NCI-H748 treated with DMSO at 0.1 percent for 48 hours (cell line): ENCODE data around the gene RFX2.
A peak's percentile ranks its signal among the peaks of the same experiment; 100 is the strongest.
"Not testable (repeated sequence)": the region's sequence is repeated elsewhere in the genome, so short reads cannot be mapped to it uniquely, and the experiment has no call there.

Experiments
- DNase-seq: peaks from one replicate; lab custom pipeline; 2025; lab: John Stamatoyannopoulos, UW

RFX2 gene

DNA sequence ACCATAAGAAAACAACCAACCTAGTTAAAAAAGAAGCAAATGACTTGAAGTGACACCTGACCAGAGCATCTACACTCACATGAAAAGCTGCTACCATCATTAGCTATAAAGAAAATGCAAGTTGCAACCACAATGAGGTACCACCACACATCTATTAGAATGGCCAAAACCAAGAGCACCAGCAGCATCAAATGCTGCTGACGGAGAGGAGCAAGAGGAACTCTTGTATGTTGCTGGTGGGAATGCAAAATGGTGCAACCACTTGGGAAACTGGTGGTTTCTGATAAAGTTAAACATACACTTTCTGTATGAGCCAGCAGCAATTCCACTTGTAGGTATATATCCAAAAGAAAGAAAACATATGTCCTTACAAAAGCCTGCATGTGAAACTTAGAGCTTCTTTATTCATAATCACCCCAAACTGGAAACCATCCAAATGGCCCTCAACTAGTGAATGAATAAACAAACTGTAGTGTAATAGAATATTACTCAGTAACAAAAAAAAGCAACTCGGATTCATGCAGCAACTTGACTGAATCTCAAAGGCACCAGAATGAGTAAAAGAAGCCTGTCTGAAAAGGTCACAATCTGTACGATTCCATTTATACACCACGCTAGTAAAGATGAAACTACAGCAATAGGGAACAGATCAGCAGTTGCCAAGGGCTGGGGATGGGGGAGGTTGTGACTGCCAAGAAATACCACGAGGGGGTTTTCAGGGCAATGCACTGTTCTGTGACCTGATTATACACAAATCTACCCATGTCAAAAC, 71.5 kb downstream of the RFX2 start:
- DNase-seq: no peak

- DNase-seq: no peak
Observed at GRCh38 chr19:6035026-6035425, 75.3 kb downstream of the RFX2 start.

DNA sequence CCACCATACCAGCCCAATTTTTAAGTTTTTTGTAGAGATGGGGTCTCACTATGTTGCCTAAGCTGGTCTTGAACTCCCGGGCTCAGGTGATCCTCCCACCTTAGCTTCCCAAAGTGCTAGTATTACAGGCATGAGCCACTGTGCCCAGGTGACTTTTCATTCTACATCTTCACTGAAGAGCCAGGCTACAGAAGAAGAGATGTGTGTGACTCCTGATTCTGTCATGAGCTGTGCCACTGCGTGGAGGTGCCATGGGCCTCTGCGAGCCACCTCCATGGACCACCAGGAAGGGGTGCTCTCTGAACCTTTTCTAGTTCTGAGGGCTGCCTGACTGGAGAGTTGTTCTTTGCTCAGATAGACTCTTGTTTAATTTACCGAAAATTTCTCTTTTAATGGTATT, 75.8 kb downstream of the RFX2 start:
- no peak for DNase-seq

GRCh38 chr19:6033744-6034264, 76.5 kb downstream of the RFX2 start:
- no peak for DNase-seq

DNA sequence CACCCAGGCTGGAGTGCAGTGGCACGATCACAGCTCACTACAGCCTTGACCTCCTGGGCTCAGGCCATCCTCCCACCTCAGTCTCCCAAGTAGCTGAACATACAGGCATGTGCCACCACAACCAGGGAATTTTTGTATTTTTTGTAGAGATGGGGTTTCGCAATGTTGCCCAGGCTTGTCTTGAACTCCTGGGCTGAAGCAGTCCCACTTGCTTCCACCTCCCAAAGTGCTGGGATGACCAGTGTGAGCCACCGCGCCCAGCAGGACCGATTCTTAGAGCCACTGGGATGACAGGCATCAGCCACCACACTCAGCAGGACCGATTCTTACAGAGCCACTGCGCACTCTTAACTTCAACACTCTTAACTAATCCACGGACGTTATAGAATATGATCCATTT, 77.5 kb downstream of the RFX2 start:
- DNase-seq: no peak

DNA sequence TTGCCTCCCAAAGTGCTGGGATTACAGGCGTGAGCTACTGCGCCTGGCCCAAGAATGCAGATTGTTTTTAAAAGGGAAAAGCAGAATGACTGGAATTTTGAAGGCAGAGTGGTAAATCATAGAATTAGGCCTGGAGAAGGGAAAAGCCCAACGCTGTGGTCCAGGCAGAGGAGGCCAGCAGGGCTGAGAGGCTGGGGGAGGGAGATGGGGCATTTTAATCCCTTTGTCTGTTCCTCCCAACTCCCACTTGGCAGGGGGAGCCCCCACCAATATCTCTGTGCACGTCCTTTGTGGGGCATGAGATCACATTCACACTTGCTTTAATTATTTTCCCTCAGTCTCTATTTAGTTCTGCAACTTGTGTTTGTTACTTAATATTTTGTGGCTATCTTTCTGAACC, 77.9 kb downstream of the RFX2 start:
- no peak for DNase-seq

DNA sequence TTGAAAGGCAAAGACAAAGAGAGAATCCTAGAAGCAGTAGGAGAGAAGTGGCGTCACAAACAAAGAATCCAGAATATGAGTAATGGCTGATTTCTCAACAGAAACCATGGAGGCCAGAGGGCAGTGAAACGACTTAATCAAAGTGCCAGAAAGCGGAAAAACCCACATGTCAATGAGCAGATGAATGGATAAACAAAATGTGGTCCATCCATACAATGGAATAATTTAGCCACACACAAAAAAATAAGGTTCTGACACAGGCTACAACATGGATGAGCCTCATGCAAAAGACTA, 80.1 kb downstream of the RFX2 start:
- no peak for DNase-seq

GRCh38 chr19:6026390-6027227, 83.7 kb downstream of the RFX2 start:
- DNase-seq: no peak

- DNase-seq: not testable (repeated sequence)
Observed at GRCh38 chr19:6024756-6025155, 85.5 kb downstream of the RFX2 start.

- no peak for DNase-seq
Observed at GRCh38 chr19:6023936-6024335, 86.4 kb downstream of the RFX2 start.

DNA sequence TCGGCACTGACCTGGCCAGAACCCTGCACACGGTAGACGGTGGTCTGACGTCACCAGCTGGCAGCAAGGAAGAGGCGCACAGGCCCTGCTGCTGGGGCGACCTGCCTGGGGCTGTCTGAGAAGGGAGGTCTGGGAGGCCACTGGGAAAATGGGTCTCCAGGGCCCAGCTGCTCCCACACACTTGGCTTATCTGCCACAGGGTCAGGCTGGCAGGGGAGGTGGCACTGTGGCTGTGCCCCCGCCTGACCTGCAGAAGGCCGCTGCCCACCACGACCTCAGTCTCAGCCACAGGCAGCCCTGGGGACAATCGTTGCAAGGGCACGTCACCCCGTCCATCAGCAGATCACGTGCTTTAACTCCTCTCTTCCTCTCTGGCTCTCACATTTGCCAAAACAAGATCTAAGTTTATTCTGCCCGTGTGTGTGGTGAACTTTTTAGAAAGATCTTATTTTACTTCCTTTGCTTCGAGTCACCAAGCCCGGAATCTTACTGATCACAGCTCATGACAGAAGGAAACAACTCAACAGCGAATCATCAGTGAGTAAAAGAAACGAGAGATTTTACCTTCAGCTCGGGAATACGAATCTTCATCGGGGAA, 87.1 kb downstream of the RFX2 start:
- no peak for DNase-seq

DNA sequence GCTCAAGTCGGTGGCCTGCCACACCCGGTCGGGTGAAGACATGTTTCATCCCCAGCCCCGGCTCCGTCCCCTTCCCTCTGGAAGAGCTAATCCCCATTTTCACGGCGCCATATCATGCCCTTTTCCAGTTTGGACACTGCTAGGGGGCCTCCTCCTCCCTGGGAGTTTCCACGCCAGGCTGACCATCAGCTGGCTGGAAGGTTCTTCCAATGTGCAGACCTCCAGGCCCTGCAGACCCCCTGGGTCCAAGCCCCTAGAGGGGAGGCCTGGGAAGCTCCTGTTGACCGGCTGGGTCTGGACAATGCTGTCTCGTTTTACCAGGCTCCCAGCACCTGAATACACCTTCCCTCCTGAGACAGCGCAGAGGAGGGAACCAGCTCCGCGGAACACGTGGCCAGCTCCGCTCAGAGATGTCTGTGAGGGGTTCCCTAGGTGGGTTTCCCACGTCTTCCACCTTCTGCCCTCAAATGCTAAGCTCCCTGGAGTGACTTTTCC, 87.7 kb downstream of the RFX2 start:
- DNase-seq: no peak

DNA sequence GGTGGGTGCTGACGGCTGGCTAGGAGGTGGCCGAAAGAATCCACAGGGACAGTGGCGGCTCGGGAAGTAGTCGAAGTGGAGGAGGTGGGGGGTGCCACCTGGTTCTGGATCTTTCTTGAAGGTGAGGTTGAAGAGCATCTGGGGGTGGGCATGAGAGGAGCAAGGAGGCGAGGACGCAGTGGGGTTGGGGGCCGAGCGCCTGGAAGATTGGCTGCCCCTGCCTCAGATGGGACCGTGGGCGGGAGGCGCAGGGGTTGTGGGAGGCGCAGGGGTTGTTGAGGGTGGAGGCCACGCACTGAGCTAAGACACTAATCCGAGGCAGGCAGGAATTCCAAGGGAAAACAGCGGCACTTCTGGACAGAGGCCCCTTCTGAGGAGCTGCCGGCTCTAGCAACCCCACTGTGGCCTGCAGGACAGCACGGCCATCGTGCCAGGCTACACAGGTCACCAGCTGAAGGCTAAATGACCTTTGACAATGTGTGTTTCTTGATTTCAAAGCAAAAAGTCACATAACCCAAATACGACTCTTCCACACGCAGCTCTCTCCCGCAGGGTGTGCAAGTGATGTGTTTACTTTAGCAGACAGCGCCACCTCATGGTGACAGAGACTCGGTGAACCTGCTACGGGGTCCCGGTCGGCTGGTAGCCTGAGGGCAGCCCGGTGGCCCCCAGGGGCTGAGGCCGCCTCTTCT, 88.3 kb downstream of the RFX2 start:
- peak; percentile 28 for DNase-seq

DNA sequence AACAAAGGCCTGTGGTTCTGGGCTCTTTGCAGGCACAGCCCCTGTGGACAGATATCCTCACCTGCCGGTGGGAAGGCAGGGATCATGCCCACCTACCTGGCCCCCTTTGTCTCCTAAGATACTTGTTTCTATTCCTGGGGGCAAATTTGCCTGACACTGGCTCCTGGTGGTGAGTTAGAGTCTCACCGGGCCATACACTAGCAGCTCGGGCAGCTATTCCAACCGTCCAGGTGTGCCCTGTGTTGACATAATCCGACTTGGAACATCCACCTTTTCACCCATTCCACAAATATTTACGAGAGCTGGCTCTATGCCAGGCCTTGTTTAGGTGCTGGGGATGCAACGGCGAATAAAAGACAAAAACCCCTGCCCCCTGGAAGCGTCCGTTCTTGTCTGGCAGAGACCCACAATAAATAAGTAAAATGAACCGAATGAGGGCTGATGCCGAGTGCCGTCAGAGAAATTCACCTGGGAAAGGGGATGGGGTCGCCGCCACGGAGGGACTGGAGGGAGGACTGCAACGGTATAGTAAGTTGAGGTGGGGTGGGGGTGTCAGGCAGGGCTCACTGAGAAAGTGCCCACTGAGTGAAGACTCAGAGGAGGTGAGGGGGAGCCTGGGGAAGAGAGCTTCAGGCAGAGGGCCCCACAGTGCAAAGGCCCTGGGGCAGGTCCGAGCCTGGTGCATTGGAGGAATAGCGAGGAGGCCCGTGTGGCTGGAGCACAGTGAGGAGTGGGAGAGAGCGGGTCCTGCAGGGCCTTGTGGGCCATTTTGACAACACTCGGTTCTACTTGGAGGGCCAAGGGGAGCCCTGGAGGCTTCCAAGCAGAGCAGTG, 89.1 kb downstream of the RFX2 start:
- DNase-seq: peak; percentile 76

DNA sequence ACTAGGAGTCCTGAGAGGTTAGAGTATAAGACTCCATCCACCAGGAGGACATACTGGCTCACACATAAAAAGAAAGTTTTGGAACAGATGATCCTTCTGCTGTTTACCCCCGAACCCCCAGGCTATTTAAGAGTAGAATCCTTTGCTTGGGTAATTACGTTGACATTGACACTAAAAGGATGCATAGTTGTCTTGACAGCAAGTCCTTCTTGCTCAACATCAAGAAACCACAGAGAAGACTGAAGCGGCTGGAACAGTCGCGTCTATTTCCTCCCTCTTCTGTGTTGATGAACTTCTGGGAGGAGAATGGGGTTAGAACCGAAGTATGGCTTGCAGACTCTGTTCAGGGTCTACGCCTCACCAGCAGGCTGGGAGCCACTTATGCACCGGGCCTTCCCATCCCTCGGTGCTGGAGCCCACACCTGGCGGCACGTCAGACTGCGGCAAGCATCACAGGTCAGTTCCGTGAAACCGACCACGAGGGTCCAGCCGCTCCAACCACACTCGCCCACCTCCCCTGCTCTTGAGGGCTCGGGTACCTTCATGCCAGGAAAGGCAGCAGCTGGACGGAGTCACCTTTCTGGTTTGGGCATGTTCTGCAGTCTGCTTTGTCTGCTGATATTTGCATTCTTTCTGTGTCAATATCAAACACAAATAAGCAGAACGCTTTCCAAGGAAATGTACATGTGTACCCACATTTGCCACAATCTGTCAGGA, 90.0 kb downstream of the RFX2 start:
- peak; percentile 65 for DNase-seq

DNA sequence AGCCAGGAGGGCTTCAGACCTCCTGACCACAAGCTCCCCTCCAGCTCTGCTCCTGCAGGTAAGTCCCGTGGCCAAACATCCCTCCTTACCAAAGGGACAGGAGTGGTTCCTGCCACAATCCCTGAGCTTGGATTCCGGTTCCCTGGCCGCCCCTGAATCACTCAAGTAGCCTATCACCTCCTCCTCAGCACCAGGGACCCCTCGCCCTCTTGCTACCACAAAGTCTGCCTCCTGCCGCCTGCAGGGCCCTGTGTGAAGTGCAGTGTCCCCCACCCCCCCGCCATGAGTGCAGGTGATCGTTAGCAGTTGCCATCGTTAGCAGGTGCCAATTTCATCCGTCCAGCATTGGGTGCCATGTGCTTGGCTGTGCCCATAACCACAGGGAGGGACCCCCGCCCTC, 91.5 kb downstream of the RFX2 start:
- DNase-seq: no peak

DNA sequence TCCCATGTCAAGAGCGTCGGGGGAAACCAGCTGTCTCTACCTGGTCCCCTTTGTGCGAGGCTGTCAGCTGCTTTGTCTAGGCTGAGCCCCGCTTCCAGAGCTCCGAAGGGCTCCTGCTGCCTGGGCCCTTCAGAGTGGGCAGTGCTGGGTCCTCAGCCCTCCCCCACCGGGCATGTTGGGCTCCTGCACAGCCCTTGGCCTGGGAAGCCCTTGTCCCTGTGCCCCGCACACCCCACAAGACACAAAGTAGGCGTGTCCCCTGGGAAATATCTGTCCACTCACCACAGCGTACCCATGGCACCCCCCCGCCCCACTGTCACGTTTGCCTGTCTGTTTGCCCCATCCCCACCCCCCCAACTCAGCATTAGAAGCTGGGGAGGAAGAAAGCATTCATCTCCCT, 92.7 kb downstream of the RFX2 start:
- no peak for DNase-seq

GRCh38 chr19:6015841-6016545, 94.3 kb downstream of the RFX2 start:
- DNase-seq: no peak

GRCh38 chr19:6014551-6015135, 95.7 kb downstream of the RFX2 start:
- no peak for DNase-seq
